ENCODE data around the gene PTPN4. TPM values are rescaled to one million over a fixed set of nuclear protein-coding genes. Genes with fewer than 3 reads are reported as not detected.

The PTPN4 gene
- total and polyA plus RNA-seq, 9 of the 15 experiments (the other 6 are each of a cell fraction or from before 2014, with no cell fraction given), result 5.0 to 32.8 (median 27.3) TPM

GRCh38 chr2:119760956-119761275 lies 1.2 kb downstream of the PTPN4 start (continued):
- no peak for TF ChIP-seq ZNF449 (CRISPR knock-in tag; IDR thresholded peaks at IDR 0.05)
- no peak for TF ChIP-seq USF1 (CRISPR knock-in tag; IDR thresholded peaks at IDR 0.05)
- no peak for TF ChIP-seq MAZ (CRISPR knock-in tag; conservative IDR thresholded peaks at IDR 0.05 in 1 of 2, IDR thresholded peaks at IDR 0.05 in 1 of 2)
- TF ChIP-seq ZNF707 (CRISPR knock-in tag; conservative IDR thresholded peaks at IDR 0.05), result no peak
- no peak for TF ChIP-seq CAMTA2 (CRISPR knock-in tag; conservative IDR thresholded peaks at IDR 0.05)
- TF ChIP-seq ZNF165 (CRISPR knock-in tag; IDR thresholded peaks at IDR 0.05; ENCODE audit: borderline replicate concordance), result no peak
- no peak for TF ChIP-seq NR1H2 (CRISPR knock-in tag; IDR thresholded peaks at IDR 0.05)
- TF ChIP-seq ZFPM2 (CRISPR knock-in tag; IDR thresholded peaks at IDR 0.05), result no peak
- TF ChIP-seq ZKSCAN1 (IDR thresholded peaks at IDR 0.05; ENCODE audit: low read depth, low read length), result no peak
- no peak for TF ChIP-seq KHSRP (IDR thresholded peaks at IDR 0.05)
- TF ChIP-seq POLR2H (tag; IDR thresholded peaks at IDR 0.05; ENCODE audit: low read depth), result peak; percentile 8; the same call in 1 of the 2 replicates
- no peak for TF ChIP-seq ARID2 (IDR thresholded peaks at IDR 0.05)
- no peak for TF ChIP-seq ZNF592 (IDR thresholded peaks at IDR 0.05)
- no peak for TF ChIP-seq ZBTB17 (CRISPR knock-in tag; IDR thresholded peaks at IDR 0.05)
- TF ChIP-seq ATF4 (CRISPR knock-in tag; IDR thresholded peaks at IDR 0.05), result peak; percentile 12; the same call in 1 of the 2 replicates
- no peak for TF ChIP-seq COPS2 (conservative IDR thresholded peaks at IDR 0.05)
- peak; percentile 36; the same call in 1 of the 2 replicates for TF ChIP-seq JUND (IDR thresholded peaks at IDR 0.05; ENCODE audit: borderline replicate concordance, low read depth, low read length)
- TF ChIP-seq JUND (tag; IDR thresholded peaks at IDR 0.05; ENCODE audit: borderline replicate concordance, low read depth, low read length), result no peak
- no peak for TF ChIP-seq TFAM (CRISPR knock-in tag; conservative IDR thresholded peaks at IDR 0.05)
- no peak for TF ChIP-seq ZNF124 (CRISPR knock-in tag; IDR thresholded peaks at IDR 0.05)
- TF ChIP-seq MCM5 (IDR thresholded peaks at IDR 0.05; ENCODE audit: low read depth), result no peak
- peak; percentile 78 for TF ChIP-seq CEBPG (CRISPR knock-in tag; IDR thresholded peaks at IDR 0.05)
- peak; percentile 57 to 63 for TF ChIP-seq CEBPG (tag; conservative IDR thresholded peaks at IDR 0.05 in 1 of 2, IDR thresholded peaks at IDR 0.05 in 1 of 2)
- TF ChIP-seq ATF7 (IDR thresholded peaks at IDR 0.05), result peak; percentile 26; the same call in 1 of the 2 replicates
- TF ChIP-seq POLR2A (conservative IDR thresholded peaks at IDR 0.05), result no peak

Measured in K562 (cell line).